IPS-20b (cell line): ENCODE measurements around the gene CHPF.

Experiments
- H3K27ac ChIP-seq: one replicate; pipeline ENCODE4 v1.5.1; 2013; ENCODE audit warnings: low read length
- H3K27me3 ChIP-seq: 2 replicates; pipeline ENCODE4 v1.6.1; 2013; ENCODE audit warnings: mild to moderate bottlenecking, low read length, inconsistent platforms; ENCODE audit not compliant: insufficient read depth
- H3K36me3 ChIP-seq: 2 replicates; pipeline ENCODE4 v1.6.1; 2013; ENCODE audit warnings: low read depth, mild to moderate bottlenecking, inconsistent platforms, low read length, moderate library complexity; ENCODE audit not compliant: insufficient read depth
- H3K4me1 ChIP-seq: 2 replicates; pipeline ENCODE4 v1.6.1; 2013; ENCODE audit warnings: mild to moderate bottlenecking, control low read depth, inconsistent platforms, low read length, moderate library complexity; ENCODE audit not compliant: insufficient read depth
- H3K4me3 ChIP-seq: 2 replicates; pipeline ENCODE4 v1.5.1; 2013; ENCODE audit warnings: mild to moderate bottlenecking, low read length, inconsistent platforms
- H3K9ac ChIP-seq: 2 replicates; pipeline ENCODE4 v1.6.1; 2013; ENCODE audit warnings: low read depth, mild to moderate bottlenecking, inconsistent platforms, low read length, moderate library complexity
- H3K9me3 ChIP-seq: 2 replicates; pipeline ENCODE4 v1.6.1; 2013; ENCODE audit warnings: mild to moderate bottlenecking, low read depth, low read length, inconsistent platforms; ENCODE audit not compliant: insufficient read depth

Gene CHPF

GRCh38 chr2:219543596-219544358 lies at the start of gene CHPF, which contains the start of gene TMEM198:
TSS of gene CHPF (minus strand) at chr2:219543809. CDS start at chr2:219543538, 271 bp downstream.
TSS of gene TMEM198 (plus strand) at chr2:219544028. CDS start at chr2:219544728, 700 bp downstream.
- H3K4me3 ChIP-seq = peak within 1 kb of the TSS; percentile 83
- no peaks in the 10 kb centered on the region for H3K9me3 ChIP-seq
- peaks cover 33% of the 10 kb centered on the region for H3K27me3 ChIP-seq
- peak within 1 kb of the TSS; percentile 71; the same call in 1 of the 2 replicates for H3K9ac ChIP-seq
- peaks cover 7% of the 10 kb centered on the region; the same call in 1 of the 2 replicates for H3K4me1 ChIP-seq
- H3K27ac ChIP-seq = no peak within 1 kb of the TSS
- H3K36me3 ChIP-seq = peaks cover 21% of the 10 kb centered on the region

- Histone ChIP-seq H3K9me3 (no peaks in the 10 kb centered on the region), H3K27me3 (no peaks in the 10 kb centered on the region), H3K4me1 (peaks cover 11% of the 10 kb centered on the region; the same call in 1 of the 2 replicates), H3K9ac (no peak overlapping the region), H3K36me3 (no peaks in the 10 kb centered on the region), H3K27ac (no peak overlapping the region), H3K4me3 (no peak overlapping the region)
Observed at GRCh38 chr2:219593154-219593553, 49.5 kb upstream of the CHPF start.

GRCh38 chr2:219592736-219593135 lies 49.1 kb upstream of the CHPF start:
- Histone ChIP-seq H3K9ac (no peak overlapping the region), H3K27me3 (no peaks in the 10 kb centered on the region), H3K4me1 (peaks cover 11% of the 10 kb centered on the region; the same call in 1 of the 2 replicates), H3K36me3 (no peaks in the 10 kb centered on the region), H3K27ac (no peak overlapping the region), H3K9me3 (no peaks in the 10 kb centered on the region), H3K4me3 (no peak overlapping the region)

GRCh38 chr2:219591091-219591490 lies 47.5 kb upstream of the CHPF start:
- Histone ChIP-seq H3K27me3 (no peaks in the 10 kb centered on the region), H3K4me1 (peaks cover 8% of the 10 kb centered on the region; the same call in 1 of the 2 replicates), H3K27ac (no peak overlapping the region), H3K9me3 (no peaks in the 10 kb centered on the region), H3K9ac (no peak overlapping the region), H3K36me3 (no peaks in the 10 kb centered on the region), H3K4me3 (no peak overlapping the region)

GRCh38 chr2:219581346-219581745 lies 37.7 kb upstream of the CHPF start:
- Histone ChIP-seq H3K9ac (no peak overlapping the region), H3K4me3 (no peak overlapping the region), H3K36me3 (no peaks in the 10 kb centered on the region), H3K27ac (no peak overlapping the region), H3K9me3 (no peaks in the 10 kb centered on the region), H3K4me1 (peaks cover 16% of the 10 kb centered on the region; the same call in 1 of the 2 replicates), H3K27me3 (peaks cover 6% of the 10 kb centered on the region; the same call in 1 of the 2 replicates)

DNA sequence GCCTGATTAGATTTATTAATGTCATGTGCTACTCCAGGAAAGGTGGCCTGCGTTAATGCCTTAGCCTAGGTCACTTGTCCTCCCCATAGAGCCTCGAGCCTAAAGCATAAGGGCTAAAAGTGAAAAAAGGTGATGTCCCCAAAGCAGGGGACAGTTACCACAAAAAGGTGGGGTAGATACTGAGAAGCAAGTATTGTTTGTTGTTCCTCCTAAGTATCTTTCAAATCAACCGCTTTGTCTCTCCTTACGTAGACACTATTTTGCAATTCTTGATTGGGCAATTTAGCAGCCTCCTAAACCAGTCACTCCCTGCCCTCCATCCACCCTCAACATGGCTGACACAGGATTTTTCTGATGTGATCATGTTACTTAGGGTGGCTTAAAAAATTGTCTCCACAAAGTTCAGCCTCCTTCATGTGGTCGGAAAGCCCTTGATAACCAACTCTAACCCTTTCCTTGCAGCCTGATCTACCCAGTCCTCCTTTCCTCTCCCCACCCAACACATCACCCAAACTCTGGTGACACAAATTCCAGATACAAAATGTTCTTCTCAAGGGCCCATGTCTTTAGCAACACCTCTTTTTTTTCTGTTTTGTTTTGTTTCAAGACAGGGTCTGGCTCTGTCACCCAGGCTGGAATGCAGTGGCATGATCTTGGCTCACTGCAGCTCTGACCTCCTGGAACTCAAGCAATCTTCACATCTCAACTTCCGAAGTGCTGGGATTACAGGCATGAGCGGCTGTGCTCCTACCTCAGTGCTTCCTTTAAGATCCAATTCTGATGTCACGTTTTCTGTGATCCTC lies 35.4 kb upstream of the CHPF start:
- Histone ChIP-seq H3K9ac (no peak overlapping the region), H3K4me1 (peaks cover 18% of the 10 kb centered on the region; the same call in 1 of the 2 replicates), H3K27ac (no peak overlapping the region), H3K4me3 (no peak overlapping the region), H3K9me3 (no peaks in the 10 kb centered on the region), H3K27me3 (peaks cover 11% of the 10 kb centered on the region), H3K36me3 (no peaks in the 10 kb centered on the region)

- no peak overlapping the region for H3K27ac ChIP-seq
- H3K4me3 ChIP-seq = peak overlapping the region; percentile 43; the same call in 1 of the 2 replicates
- H3K27me3 ChIP-seq = peaks cover 11% of the 10 kb centered on the region
- H3K9me3 ChIP-seq = no peaks in the 10 kb centered on the region
- peak overlapping the region; percentile 41; the same call in 1 of the 2 replicates for H3K9ac ChIP-seq
- peaks cover 24% of the 10 kb centered on the region; the same call in 1 of the 2 replicates for H3K4me1 ChIP-seq
- H3K36me3 ChIP-seq = no peaks in the 10 kb centered on the region
Observed at GRCh38 chr2:219576505-219577388, 33.1 kb upstream of the CHPF start.

- Histone ChIP-seq H3K36me3 (no peaks in the 10 kb centered on the region), H3K4me3 (no peak overlapping the region), H3K27me3 (peaks cover 11% of the 10 kb centered on the region), H3K4me1 (peaks cover 27% of the 10 kb centered on the region; the same call in 1 of the 2 replicates), H3K27ac (no peak overlapping the region), H3K9ac (peak overlapping the region; percentile 41; the same call in 1 of the 2 replicates), H3K9me3 (no peaks in the 10 kb centered on the region)
Observed at GRCh38 chr2:219575566-219576504, 32.2 kb upstream of the CHPF start.

DNA sequence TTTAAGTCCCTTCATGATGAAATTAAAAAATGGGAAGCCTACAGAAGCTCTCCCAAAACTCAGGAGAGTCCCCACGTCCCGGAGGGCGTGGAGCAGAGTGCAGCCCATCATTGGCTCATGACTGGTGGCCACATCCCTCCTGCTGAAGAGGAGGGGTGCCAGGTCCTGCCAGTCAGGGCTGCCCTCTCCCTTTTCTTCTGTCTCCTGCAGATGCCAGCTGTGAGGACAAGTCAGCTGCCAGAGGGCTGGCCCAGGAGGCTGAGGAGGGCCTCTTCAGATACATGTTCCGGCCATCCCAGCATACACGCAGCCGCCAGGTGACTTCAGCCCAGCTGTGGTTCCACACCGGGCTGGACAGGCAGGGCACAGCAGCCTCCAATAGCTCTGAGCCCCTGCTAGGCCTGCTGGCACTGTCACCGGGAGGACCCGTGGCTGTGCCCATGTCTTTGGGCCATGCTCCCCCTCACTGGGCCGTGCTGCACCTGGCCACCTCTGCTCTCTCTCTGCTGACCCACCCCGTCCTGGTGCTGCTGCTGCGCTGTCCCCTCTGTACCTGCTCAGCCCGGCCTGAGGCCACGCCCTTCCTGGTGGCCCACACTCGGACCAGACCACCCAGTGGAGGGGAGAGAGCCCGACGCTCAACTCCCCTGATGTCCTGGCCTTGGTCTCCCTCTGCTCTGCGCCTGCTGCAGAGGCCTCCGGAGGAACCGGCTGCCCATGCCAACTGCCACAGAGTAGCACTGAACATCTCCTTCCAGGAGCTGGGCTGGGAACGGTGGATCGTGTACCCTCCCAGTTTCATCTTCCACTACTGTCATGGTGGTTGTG lies 31.1 kb upstream of the CHPF start:
- H3K4me3 ChIP-seq = no peak overlapping the region
- H3K4me1 ChIP-seq = peaks cover 27% of the 10 kb centered on the region; the same call in 1 of the 2 replicates
- peaks cover 21% of the 10 kb centered on the region for H3K27me3 ChIP-seq
- no peaks in the 10 kb centered on the region for H3K36me3 ChIP-seq
- H3K27ac ChIP-seq = no peak overlapping the region
- no peaks in the 10 kb centered on the region for H3K9me3 ChIP-seq
- no peak overlapping the region for H3K9ac ChIP-seq
